ENCODE results near the gene ARPC1A.
A peak's percentile ranks its signal among the peaks of the same experiment; 100 is the strongest.

The ARPC1A gene

GRCh38 chr7:99392046-99392445 lies 66.3 kb downstream of the ARPC1A start:
- no peak for DNase-seq

GRCh38 chr7:99392659-99393354 lies 67.1 kb downstream of the ARPC1A start:
- DNase-seq = peak; percentile 39 to 61 (median 46)

DNA sequence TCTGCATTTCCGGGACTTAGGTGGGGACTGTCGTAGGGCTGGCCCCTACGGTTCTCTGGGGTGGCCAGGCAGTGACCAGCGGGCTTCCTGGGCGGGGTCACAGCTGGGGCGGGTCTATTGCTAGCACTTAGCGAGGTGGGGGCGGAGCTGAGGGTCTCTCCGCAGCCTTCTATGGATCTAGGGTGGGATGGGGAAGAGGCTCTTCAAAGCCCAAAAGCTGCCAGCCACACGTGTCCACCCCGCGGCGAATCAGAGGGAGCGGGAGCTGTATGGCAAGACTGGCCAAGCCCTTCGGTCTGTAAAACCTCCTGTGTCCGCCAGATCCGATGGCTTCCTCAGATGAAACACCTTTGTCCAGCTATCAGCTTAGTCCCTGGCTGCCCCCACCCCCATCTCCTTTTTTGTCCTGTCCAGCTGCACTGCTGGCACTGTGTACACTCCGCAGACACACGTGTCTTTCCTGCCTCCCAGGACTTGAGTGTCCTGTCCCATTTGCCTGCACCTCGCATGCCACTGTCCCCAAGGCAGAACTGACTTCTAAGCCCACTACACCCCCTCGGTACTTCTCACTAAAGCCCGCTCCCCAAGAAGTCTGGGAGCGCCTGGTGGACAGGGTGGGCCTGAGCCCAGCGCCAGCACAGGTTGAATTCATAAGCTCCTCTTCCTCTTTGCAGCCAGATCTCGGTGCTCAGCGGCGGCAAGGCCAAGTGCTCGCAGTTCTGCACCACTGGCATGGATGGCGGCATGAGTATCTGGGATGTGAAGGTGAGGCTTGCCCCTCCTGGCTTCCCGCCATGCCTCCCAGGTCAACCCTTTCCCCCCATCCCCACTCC lies 67.9 kb downstream of the ARPC1A start:
- DNase-seq = no peak

DNA sequence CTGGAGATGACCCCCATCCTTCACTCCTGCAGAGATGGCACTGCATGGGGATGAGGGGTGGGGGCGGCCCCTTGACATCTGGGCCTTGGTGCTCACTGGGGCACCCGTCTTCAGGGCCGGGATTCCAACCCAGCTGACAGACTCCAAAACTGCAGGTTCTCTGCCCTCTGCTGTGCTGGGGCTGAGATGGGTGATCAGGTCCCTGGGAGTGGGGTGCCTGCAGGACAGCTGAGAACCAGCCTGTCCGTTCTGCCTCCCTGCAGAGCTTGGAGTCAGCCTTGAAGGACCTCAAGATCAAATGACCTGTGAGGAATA lies 68.4 kb downstream of the ARPC1A start:
- no peak for DNase-seq

- no peak for DNase-seq
Observed at GRCh38 chr7:99395616-99396327, 70.1 kb downstream of the ARPC1A start.

GRCh38 chr7:99396418-99397296 lies 71.0 kb downstream of the ARPC1A start:
- no peak for DNase-seq

DNA sequence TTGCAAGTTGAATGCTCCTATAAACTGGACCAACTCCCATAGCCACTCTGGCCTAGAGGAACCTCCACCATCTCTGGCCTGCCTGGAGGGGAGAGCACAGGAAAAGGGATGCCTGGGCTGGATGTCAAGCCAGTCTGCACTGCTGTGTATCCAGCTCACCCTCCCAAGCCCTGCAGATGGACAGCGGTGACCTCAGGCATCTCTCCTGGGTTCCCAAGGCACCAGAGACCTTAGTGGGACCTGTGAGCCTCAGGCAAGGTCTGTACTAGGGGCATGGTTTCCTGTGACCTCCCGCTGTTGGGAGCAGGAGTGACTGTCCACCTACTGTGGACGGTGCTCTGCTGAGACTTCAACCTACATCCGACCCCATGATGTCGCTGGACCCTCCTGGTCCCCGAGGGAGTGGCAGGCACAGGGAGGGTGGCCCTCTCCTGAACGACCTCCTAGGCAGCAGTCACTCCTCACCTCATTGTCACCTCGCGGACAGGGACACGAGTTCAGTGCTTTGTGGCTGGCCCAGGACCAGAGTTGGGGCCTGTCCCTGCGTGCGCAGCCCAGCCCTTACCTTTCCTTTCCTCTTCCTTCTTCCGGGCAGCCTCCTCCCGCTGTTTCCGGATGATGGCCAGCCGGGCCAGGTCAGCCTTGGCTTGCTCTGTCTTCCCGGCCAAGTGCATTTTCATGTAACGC lies 71.7 kb downstream of the ARPC1A start:
- DNase-seq = no peak

GRCh38 chr7:99398891-99399445 lies 73.3 kb downstream of the ARPC1A start:
- DNase-seq = no peak

- no peak for DNase-seq
Observed at GRCh38 chr7:99399597-99399996, 73.9 kb downstream of the ARPC1A start.

GRCh38 chr7:99402854-99403253 lies 77.2 kb downstream of the ARPC1A start:
- DNase-seq = no peak

DNA sequence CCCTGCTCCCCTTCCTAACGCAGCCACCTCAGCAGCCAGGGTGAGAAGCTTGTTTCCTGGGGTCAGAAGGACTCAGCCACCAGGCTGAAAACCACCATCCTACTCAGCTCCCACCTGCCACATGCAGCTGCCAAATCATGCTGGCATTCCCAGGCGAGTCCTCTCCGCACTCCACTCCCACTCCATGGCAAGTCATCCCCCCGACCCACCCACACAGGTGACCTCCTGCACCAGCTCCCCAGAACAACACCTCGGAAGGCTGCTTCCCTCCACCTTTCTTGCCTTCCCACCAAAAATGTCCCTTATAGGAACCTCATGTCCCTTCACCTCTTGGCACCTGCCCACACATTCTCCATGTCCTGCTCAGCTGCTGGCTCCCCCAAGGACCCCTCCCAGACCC lies 78.1 kb downstream of the ARPC1A start:
- no peak for DNase-seq

DNA sequence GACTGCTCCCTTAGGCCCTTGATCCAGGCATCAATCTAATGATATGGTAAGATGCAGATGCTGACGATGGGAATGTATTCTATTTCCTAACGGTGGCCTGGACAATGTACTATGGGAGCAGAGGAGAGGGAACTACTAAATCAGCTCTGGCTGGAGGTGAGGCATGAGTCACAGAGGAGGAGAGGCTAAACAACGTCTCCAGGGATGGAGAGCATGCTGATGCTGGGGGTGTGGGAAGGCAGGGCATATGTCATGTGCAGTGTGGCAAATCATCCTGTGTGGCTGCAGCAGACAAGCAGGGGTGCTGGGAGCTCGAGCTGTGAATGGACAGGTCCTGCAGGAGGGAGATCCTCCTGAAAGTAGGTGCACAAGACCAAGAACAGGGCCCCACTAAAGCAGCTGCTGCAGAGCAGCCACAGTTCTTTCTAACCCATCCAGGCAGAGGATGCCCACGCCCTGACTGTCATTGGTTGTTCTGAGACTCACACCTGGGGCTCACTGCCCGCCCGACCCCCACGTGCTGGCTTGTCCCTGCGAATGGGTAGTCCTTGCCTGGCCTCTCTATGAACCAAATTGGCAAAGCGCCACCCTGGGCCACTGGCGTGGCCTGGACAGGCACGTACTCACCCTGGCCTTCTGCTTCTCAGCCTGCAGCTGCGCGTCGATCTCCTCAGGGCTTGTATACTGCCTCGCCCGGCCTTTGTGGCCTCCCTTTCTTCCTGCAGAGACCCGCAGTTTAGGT lies 78.7 kb downstream of the ARPC1A start:
- DNase-seq = no peak

DNA sequence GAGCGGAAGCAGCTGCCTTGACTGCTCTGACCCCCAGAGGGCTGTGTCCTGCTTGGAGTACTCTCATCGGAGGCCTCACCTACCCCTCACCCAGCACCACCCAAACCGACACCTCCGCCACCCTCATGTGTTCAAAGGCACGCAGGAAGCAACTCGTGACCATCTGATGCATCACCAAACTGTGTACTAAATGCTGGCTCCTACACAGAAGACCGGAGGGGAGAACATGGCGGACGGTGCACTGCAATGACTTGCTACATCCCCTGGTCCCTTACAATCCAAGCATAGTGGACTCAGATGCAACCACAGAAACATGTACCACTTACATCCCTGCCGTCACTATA lies 79.3 kb downstream of the ARPC1A start:
- no peak for DNase-seq

GRCh38 chr7:99406557-99406956 lies 80.9 kb downstream of the ARPC1A start:
- no peak for DNase-seq

- peak; percentile 73 to 80 (median 74) for DNase-seq
Observed at GRCh38 chr7:99407872-99408378, 82.2 kb downstream of the ARPC1A start.

GRCh38 chr7:99408379-99409191 lies 82.9 kb downstream of the ARPC1A start, which contains the start of the genes BUD31 and PDAP1:
Gene BUD31 (plus strand): TSS chr7:99408969. CDS start chr7:99411093, 2,124 bp downstream.
Gene PDAP1 (minus strand): TSS chr7:99408597. CDS start chr7:99408548, 49 bp downstream.
- DNase-seq = peak; percentile 93 to 94 (median 93)

- peak in 1 of 3 donors; percentile 11 for DNase-seq
Observed at GRCh38 chr7:99409192-99409572, 83.5 kb downstream of the ARPC1A start.

DNA sequence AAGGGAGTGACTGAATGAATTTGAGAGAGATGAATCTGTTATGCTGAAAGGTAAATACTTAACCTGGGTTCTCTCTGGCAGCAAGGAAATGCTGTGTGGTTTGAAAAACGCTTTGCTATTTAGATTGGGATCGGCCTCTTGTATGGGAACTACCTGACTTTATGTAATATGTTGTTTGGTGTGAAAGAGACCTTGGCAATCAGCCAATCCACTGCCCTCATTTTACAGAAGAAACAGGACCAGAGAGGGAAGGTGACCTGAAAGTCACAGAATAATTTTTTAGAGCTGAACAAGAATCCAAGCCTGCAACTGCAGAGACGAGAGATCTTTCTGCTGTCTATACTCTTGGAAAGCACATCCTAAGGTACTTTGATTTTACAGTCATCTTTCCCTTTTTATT lies 84.1 kb downstream of the ARPC1A start:
- peak in 1 of 3 donors; percentile 6 for DNase-seq

GRCh38 chr7:99410635-99411034 lies 84.9 kb downstream of the ARPC1A start:
- DNase-seq = no peak

Measured in suppressor macrophage treated with lipopolysaccharide for 1 hour (primary cell).